HG03045 (cell line): ENCODE measurements around the gene SEC22C.

Experiments
- ATAC-seq: cut with Tn5 transposase; IDR thresholded peaks from one replicate; pipeline ENCODE4 v1.9.1; 2021; ENCODE audit warnings: mild to moderate bottlenecking, moderate library complexity; ENCODE audit not compliant: unreplicated experiment

SEC22C gene

GRCh38 chr3:42539871-42540714 is 41.7 kb downstream of the SEC22C start:
- peak; percentile 51 for ATAC-seq

DNA sequence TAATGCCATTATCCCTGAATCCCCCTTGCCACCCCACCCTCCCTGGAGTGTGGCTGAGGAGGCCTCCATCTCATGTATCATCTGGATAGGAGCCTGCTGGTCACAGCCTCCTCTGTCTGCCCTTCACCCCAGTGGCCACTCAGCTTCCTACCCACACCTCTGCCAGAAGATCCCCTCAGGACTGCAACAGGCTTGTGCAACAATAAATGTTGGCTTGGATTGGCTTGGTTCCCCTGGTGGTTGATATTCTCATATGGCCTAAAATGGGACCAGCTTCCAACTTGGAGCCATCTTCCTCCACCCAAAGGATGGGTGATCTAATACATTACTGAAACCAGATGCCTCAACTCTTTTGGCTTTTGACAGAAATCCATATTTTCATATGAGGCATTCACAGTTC is 44.4 kb downstream of the SEC22C start:
- no peak for ATAC-seq

DNA sequence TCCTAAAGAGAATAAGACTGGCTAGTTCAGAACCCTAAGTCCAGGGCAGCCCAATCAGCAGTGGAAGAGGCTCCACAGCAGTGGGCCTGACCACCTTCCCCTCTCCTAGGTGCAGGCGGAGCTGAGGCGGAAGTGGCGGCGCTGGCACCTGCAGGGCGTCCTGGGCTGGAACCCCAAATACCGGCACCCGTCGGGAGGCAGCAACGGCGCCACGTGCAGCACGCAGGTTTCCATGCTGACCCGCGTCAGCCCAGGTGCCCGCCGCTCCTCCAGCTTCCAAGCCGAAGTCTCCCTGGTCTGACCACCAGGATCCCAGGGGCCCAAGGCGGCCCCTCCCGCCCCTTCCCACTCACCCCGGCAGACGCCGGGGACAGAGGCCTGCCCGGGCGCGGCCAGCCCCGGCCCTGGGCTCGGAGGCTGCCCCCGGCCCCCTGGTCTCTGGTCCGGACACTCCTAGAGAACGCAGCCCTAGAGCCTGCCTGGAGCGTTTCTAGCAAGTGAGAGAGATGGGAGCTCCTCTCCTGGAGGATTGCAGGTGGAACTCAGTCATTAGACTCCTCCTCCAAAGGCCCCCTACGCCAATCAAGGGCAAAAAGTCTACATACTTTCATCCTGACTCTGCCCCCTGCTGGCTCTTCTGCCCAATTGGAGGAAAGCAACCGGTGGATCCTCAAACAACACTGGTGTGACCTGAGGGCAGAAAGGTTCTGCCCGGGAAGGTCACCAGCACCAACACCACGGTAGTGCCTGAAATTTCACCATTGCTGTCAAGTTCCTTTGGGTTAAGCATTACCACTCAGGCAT is 45.6 kb downstream of the SEC22C start:
- ATAC-seq: no peak

DNA sequence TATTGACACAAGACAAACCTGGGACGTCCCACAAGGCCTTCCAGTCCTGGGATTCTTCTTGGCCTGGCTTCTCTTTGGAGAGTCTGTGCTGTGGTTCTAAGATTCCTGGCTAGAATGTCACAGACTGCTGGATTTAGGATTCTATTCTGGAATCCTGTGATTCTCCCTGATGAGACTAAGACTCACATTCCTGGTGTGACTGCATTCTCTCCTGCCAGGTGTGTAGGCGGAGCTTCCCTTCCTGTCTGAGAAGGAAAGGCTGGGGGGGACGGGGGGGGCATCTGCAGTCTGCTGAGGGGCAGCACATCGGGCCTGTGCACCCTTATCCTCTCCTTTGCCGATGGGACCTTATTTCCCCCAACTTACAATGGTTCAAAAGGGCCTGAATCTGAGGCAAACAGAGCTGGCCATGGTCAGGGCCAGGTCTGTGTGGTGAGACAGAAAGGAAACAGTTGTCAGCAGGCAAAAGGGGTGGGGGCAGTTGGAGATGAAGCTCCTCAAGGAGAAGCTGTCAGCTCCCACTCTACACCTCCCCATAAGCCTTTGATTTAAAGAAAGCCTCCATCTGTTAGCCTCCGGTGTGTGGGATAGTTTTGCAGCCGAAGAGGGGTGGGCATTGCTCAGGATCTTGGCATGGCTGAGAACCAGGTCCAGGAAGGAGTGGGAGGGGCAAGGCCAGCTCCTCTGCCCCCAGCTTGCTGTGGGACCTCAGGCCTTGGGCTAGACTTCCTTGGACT is 48.4 kb downstream of the SEC22C start:
- ATAC-seq: no peak

DNA sequence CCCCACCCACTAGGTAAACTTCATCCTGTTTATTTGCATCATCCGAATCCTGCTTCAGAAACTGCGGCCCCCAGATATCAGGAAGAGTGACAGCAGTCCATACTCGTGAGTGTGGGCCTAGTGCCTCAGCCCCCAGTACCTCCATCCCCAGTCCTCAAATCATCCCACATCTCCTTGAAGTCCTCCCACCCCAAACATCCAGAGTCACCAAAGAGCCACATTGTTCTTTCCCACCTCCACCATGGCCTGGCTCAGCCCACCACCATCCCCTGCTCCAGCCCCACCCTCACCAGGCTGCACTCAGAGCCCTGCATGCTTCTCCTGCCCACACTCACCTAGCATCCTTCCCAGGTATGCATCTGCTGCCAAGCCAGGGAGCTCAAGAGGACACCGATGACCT is 49.5 kb downstream of the SEC22C start:
- no peak for ATAC-seq

GRCh38 chr3:42531470-42531869 is 50.3 kb downstream of the SEC22C start:
- no peak for ATAC-seq

DNA sequence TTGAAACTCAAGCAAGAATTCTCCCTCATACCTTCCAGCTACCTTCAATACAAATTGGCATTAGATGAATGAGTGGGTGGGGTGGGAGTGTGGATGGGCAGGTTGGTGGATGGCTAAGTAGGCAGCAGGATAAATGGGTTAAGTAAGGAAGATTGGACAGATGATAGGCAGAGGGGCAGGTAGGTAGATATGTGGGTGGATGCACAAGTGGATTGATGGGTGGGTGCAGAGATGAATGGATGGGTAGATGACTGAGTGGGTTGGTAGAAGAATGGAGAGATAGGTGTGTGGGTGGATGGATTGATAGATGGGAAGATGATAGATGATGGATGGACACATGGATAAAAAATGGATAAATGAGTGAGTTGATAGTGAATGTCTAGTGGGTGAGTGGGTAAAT is 51.7 kb downstream of the SEC22C start:
- ATAC-seq: no peak

DNA sequence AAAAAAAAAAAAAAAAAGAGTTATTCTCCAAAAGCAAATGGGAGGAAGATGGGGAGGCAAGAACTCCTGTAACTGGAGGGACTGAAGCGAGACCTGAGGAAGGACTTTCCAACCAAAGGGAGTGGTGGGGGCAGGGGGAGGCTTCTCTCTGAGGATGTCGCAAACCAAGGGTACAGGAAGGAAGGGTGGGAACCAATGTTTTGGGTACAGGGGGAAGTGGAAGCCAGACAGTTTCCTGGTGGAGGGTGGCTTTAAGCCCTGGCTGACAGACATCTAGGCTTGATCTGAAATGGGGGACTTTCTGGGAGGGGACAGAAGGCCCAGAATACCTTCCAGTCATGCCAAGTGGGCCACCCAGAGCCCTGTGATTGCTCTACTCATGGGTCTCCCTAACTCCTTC is 52.3 kb downstream of the SEC22C start:
- ATAC-seq: no peak

- no peak for ATAC-seq
Observed at GRCh38 chr3:42527368-42527917, 54.3 kb downstream of the SEC22C start.

DNA sequence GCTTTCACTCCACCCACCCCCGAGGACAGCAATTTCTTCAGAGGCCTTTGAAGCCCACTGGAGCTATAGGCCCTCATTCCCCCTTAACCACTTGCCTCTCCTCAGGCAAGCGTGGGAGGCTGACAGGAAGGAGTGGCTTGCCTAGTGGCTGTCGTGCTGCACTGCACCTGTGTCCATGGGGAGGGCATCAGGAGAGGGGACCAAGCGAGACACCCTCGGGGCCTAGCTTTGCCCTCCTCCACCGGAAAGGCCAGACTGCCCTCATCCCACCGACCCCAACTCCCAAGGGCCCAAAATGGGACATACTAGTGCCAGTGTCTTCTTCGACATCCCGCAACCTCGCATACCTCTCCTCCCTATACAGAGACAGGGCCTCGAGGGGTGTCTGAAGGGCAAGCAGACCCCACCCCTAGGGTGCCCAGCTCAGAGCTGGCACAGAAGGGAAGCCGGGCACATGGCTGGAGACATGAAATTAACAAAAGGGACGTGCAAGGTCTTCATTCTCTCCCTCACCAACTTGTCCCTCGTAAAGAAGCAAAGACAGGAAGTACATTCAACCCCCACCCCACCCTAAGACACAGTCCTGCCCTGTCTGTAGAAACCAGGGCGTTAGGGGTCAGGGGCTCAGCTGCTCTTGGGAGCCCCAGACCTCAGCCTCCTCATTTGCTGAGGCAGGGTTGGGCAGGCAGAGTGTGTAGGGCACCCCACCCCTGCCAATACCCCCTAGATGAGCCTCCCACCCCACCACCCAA is 55.0 kb downstream of the SEC22C start:
- ATAC-seq: no peak

DNA sequence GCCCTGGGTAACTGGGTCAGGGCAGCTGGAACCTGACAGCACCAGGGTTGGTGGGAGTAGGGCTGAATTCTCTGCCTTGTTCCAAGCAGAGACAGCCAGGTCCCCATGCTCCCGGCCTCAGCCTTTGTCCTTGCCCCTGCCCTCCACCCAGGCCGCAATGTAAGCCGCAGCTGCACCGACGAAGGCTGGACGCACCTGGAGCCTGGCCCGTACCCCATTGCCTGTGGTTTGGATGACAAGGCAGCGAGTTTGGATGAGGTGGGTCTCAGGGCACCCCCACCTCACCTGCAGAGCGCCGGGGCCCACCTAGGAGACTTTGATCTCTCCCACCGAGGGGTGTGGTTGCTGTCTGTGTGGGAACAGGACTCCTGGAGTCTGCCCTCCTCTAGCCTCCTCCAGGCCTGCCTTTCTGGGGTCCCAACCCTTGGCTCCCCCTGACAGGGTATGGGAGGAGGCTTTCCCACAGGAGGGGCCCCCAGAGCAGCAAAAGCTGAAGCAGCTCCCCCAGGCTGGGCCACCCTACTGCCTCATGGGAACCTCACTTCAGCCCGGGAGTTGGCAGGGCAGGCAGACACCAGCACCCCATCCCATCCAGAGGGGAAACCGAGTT is 55.9 kb downstream of the SEC22C start:
- no peak for ATAC-seq

DNA sequence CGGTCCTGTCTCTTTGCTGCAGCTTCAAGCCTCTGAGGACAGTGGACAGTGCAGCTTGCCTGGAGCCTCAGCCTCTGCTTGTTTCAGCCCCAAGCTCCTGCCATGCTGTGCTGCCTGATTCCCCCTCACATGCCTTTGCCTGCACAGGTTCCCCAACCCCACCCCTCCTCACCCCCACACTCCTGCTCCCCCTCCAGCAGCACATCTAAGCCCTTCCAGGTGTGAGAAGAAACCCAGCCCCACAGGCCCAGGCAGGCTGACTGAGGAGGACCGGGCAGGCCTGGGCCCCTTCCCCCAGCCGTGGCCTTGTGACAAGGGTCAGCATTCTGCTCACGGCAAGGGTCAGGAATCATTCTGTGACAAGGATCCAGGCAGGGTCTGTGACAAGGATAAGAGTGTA is 56.6 kb downstream of the SEC22C start:
- no peak for ATAC-seq

DNA sequence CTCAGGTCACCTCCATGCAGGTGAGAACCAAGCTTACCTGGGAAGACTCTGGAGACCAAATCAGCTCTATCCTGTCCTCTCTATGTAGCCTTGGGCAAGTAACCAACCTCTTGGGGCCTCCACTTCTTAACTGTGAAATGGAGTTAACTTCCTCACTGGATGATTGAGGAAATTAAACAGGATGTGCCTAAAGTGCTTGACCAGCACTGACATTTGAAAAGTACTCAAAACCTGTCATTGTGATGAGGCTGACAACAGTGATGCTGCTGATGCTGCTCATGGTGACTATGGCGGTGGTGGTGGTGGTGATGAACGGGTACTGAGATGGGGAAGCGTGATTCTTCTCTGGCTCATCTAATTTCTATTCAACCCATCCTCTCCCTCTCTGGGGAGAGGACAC is 57.0 kb downstream of the SEC22C start:
- no peak for ATAC-seq

DNA sequence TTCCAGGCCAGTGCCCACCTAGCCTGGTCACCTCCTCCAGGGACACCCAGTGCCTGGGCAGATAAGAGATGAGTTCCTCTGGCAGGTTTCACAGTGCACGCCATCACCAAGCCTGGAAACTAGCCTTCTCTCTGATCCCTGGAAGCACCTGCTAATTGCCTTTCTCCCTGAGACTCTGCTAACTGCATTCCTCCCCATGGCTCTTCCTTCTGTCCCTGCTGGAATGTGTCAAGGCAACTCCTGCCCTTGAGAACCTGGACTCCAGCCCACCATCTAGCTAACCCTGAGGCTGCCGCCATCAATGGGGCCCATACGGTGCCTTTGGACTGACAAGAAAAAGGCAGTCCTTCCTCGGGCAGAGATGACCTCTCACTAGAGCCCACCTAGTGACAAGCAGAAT is 60.9 kb downstream of the SEC22C start:
- no peak for ATAC-seq

GRCh38 chr3:42520336-42520735 is 61.4 kb downstream of the SEC22C start:
- ATAC-seq: no peak

DNA sequence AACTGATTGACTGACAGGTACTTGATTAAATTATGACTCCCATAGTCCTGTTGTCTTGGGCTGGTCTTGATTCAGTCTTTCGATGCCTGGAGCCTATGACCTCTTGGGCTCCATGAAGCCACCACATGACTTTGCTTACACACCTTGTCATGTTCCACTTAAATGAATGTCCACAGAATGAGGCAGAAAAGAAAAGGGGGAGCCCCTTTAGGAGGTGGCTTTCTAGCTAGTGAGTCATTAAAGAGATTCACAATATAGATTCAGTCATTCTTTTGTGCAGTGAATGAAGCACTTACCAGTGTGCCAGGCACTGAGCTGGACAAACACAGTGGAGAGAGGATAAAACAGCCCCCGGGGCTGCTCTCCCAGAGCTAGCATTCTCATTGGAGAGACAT is 62.2 kb downstream of the SEC22C start:
- ATAC-seq: no peak

- ATAC-seq: no peak
Observed at GRCh38 chr3:42518800-42519567, 62.8 kb downstream of the SEC22C start.

- no peak for ATAC-seq
Observed at GRCh38 chr3:42517117-42517516, 64.7 kb downstream of the SEC22C start.

DNA sequence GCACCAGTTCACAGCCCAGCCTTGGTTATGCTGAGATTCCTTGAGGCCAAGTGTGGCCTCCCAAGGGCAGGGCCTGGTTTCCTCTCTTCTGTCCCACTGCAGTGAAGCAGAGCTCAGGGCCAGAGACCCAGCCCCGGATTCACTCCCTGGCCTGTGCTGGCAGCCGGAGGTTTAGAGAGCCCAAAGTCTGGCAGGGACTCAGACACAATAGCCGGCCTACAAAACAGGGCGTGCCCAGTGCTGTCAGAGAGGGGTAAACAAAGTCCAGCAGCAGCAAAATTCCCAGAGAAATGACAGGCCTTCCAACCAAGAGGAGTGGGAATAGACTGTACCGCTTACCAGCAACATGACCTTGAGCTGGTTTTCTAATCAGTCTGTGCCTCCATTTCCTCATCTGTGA is 65.3 kb downstream of the SEC22C start:
- no peak for ATAC-seq
